ENCODE results near the gene CAP2.

CAP2 gene

GRCh38 chr6:17442196-17442595, 48.8 kb downstream of the CAP2 start:
- no peak for DNase-seq

GRCh38 chr6:17446713-17447112, 53.3 kb downstream of the CAP2 start:
- DNase-seq = no peak

GRCh38 chr6:17448165-17448564, 54.8 kb downstream of the CAP2 start:
- peak; percentile 52 for DNase-seq

- no peak for DNase-seq
These were observed 57.0 kb downstream of the CAP2 start for GRCh38 chr6:17450397-17450796.

- DNase-seq = peak; percentile 33
These were observed 57.4 kb downstream of the CAP2 start for GRCh38 chr6:17450832-17451231.

GRCh38 chr6:17452096-17452495, 58.7 kb downstream of the CAP2 start:
- DNase-seq = no peak

- peak; percentile 77 for DNase-seq
These were observed 61.1 kb downstream of the CAP2 start for GRCh38 chr6:17454316-17455005.

GRCh38 chr6:17455919-17456318, 62.5 kb downstream of the CAP2 start:
- DNase-seq = no peak

- DNase-seq = no peak
These were observed 63.3 kb downstream of the CAP2 start for GRCh38 chr6:17456711-17457110.

GRCh38 chr6:17457405-17457804, 64.0 kb downstream of the CAP2 start:
- no peak for DNase-seq

GRCh38 chr6:17457956-17458355, 64.6 kb downstream of the CAP2 start:
- no peak for DNase-seq

GRCh38 chr6:17458966-17459365, 65.6 kb downstream of the CAP2 start:
- DNase-seq = no peak

- DNase-seq = no peak
These were observed 67.5 kb downstream of the CAP2 start for GRCh38 chr6:17460862-17461261.

- DNase-seq = no peak
These were observed 72.8 kb downstream of the CAP2 start for GRCh38 chr6:17466147-17466546.

- no peak for DNase-seq
These were observed 73.3 kb downstream of the CAP2 start for GRCh38 chr6:17466707-17467106.

- DNase-seq = no peak
These were observed 75.8 kb downstream of the CAP2 start for GRCh38 chr6:17469006-17469832.

GRCh38 chr6:17470202-17470937, 77.0 kb downstream of the CAP2 start:
- DNase-seq = no peak

GRCh38 chr6:17470938-17471327, 77.5 kb downstream of the CAP2 start:
- DNase-seq = peak; percentile 62

GRCh38 chr6:17472653-17473183, 79.3 kb downstream of the CAP2 start:
- no peak for DNase-seq

- DNase-seq = peak; percentile 56
These were observed 80.2 kb downstream of the CAP2 start for GRCh38 chr6:17473554-17473953.

- DNase-seq = no peak
These were observed 80.9 kb downstream of the CAP2 start for GRCh38 chr6:17474289-17474688.

- no peak for DNase-seq
These were observed 82.3 kb downstream of the CAP2 start for GRCh38 chr6:17475606-17476244.

GRCh38 chr6:17476511-17476910, 83.1 kb downstream of the CAP2 start:
- no peak for DNase-seq

Measured in fibroblast of skin of abdomen (primary cell).